ENCODE data around the gene SIGLEC11.

DNA sequence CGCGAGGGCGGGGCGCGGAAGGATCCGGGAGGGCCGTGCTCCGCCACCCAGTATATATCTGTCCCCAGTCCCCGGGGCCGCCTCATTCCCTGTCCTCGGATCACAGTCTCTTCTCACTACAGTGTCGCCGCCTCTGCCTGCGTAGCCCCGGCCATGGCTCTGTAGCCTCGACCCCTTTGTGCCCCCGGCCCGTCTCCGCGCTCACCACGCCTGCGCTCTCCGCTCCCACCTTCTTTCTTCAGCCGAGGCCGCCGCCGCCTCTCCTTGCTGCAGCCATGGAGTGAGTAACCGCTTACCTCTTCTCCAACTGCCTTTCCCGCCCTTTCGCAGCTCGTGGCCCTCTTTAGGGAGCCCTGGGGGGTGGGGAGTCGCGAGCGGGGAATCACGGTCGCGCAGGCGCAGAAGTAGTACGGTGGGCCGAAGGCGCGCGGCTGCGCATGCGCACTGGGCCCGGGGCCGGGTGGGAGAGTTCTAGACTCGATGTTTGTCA lies 31.8 kb downstream of the SIGLEC11 start, which contains the start of the genes ATF5 and NUP62:
- TF ChIP-seq, protein P1, sequence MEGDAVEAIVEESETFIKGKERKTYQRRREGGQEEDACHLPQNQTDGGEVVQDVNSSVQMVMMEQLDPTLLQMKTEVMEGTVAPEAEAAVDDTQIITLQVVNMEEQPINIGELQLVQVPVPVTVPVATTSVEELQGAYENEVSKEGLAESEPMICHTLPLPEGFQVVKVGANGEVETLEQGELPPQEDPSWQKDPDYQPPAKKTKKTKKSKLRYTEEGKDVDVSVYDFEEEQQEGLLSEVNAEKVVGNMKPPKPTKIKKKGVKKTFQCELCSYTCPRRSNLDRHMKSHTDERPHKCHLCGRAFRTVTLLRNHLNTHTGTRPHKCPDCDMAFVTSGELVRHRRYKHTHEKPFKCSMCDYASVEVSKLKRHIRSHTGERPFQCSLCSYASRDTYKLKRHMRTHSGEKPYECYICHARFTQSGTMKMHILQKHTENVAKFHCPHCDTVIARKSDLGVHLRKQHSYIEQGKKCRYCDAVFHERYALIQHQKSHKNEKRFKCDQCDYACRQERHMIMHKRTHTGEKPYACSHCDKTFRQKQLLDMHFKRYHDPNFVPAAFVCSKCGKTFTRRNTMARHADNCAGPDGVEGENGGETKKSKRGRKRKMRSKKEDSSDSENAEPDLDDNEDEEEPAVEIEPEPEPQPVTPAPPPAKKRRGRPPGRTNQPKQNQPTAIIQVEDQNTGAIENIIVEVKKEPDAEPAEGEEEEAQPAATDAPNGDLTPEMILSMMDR (IDR thresholded peaks at IDR 0.05): no peak
- TF ChIP-seq POLR2A (IDR thresholded peaks at IDR 0.05): no peak
